Neural cell (in vitro differentiated cells): Measurements from ENCODE around the gene PTPN5. TPM values are rescaled to one million over a fixed set of nuclear protein-coding genes. Genes with fewer than 3 reads are reported as not detected.

Source experiments
- H2AFZ ChIP-seq: fragments of 200-600, 300-800 bp; sonication (generic), shearing (Covaris generic); 2 replicates; pipeline ENCODE4 v1.6.0; 2014; ENCODE audit warnings: low read depth, mild to moderate bottlenecking, antibody characterized with exemption, low read length, moderate library complexity
- H3F3A ChIP-seq: fragments of 200-600 bp; shearing (Covaris generic); 2 replicates; pipeline ENCODE4 v1.6.1; 2016; ENCODE audit warnings: mild to moderate bottlenecking, moderate library complexity, mixed read lengths, antibody characterized with exemption, low read length; ENCODE audit not compliant: insufficient read depth, poor library complexity, severe bottlenecking
- H3K27ac ChIP-seq: fragments of 200-600, 300-800 bp; sonication (generic), shearing (Covaris generic); 2 replicates; pipeline ENCODE4 v1.5.1; 2014; ENCODE audit warnings: mild to moderate bottlenecking, low read length, moderate library complexity
- H3K27me3 ChIP-seq: fragments of 300-800, 200-600 bp; sonication (generic), shearing (Covaris generic); 2 replicates; pipeline ENCODE4 v1.6.0; 2014; ENCODE audit warnings: mild to moderate bottlenecking, low read depth, low read length, moderate library complexity; ENCODE audit not compliant: insufficient read depth
- H3K36me3 ChIP-seq: fragments of 300-800, 200-600 bp; sonication (generic), shearing (Covaris generic); 2 replicates; pipeline ENCODE4 v1.5.1; 2014; ENCODE audit warnings: mild to moderate bottlenecking, antibody characterized with exemption, low read length, moderate library complexity; ENCODE audit not compliant: insufficient read depth
- H3K4me2 ChIP-seq: fragments of 300-800, 200-600 bp; sonication (generic), shearing (Covaris generic); 2 replicates; pipeline ENCODE4 v1.6.0; 2014; ENCODE audit warnings: mild to moderate bottlenecking, low read length
- H3K4me3 ChIP-seq: fragments of 300-800, 200-600 bp; sonication (generic), shearing (Covaris generic); 2 replicates; pipeline ENCODE4 v1.5.1; 2014; ENCODE audit warnings: mild to moderate bottlenecking, low read length, moderate library complexity
- H3K79me2 ChIP-seq: fragments of 200-600 bp; shearing (Covaris generic); replicated peaks from 2 replicates; pipeline ENCODE4 v1.6.0; 2014; ENCODE audit warnings: mild to moderate bottlenecking, low read length, moderate library complexity; ENCODE audit not compliant: insufficient read depth
- H3K9ac ChIP-seq: fragments of 300-800, 200-600 bp; sonication (generic), shearing (Covaris generic); 2 replicates; pipeline ENCODE4 v1.6.1; 2016; ENCODE audit warnings: mild to moderate bottlenecking, low read length, mixed read lengths
- H3K9me2 ChIP-seq: fragments of 200-600 bp; shearing (Covaris generic); 2 replicates; pipeline ENCODE4 v1.6.1; 2016; ENCODE audit warnings: mild to moderate bottlenecking, low read length, mixed read lengths; ENCODE audit not compliant: insufficient read depth
- H3K9me3 ChIP-seq: fragments of 200-600, 300-800 bp; sonication (generic), shearing (Covaris generic); 2 replicates; pipeline ENCODE4 v1.6.1; 2016; ENCODE audit warnings: mild to moderate bottlenecking, mixed run types, low read length, moderate library complexity, mixed read lengths
- H4K20me1 ChIP-seq: fragments of 200-600 bp; shearing (Covaris generic); 2 replicates; pipeline ENCODE4 v1.6.1; 2016; ENCODE audit warnings: mild to moderate bottlenecking, mixed run types; ENCODE audit not compliant: insufficient read depth
- EP300 ChIP-seq: fragments of 450-650 bp; conservative IDR thresholded peaks from 2 replicates; pipeline ENCODE4 v1.6.1; 2014; ENCODE audit warnings: antibody characterized with exemption, mild to moderate bottlenecking, moderate library complexity; ENCODE audit not compliant: poor library complexity, severe bottlenecking
- EZH2 ChIP-seq: fragments of 200-600, 300-800 bp; shearing (Covaris generic), sonication (generic); IDR thresholded peaks from 2 replicates; pipeline ENCODE4 v1.6.1; 2014; ENCODE audit warnings: antibody characterized with exemption, low read length, borderline replicate concordance, mild to moderate bottlenecking; ENCODE audit not compliant: insufficient read depth, poor library complexity, severe bottlenecking
- MXI1 ChIP-seq: fragments of 450-650 bp; conservative IDR thresholded peaks from 2 replicates; pipeline ENCODE4 v1.6.1; 2014; ENCODE audit warnings: antibody characterized with exemption, mild to moderate bottlenecking; ENCODE audit not compliant: poor library complexity, severe bottlenecking
- POLR2AphosphoS5 ChIP-seq: IDR thresholded peaks from 2 replicates; pipeline ENCODE4 v1.6.1; 2012
- RAD21 ChIP-seq: fragments of 450-650 bp; conservative IDR thresholded peaks from 2 replicates; pipeline ENCODE4 v1.6.1; 2014; ENCODE audit warnings: antibody characterized with exemption, mild to moderate bottlenecking, moderate library complexity
- SMC3 ChIP-seq: fragments of 450-650 bp; conservative IDR thresholded peaks from 2 replicates; pipeline ENCODE4 v1.6.1; 2014; ENCODE audit warnings: antibody characterized with exemption, mild to moderate bottlenecking, moderate library complexity; ENCODE audit not compliant: poor library complexity
- TAF1 ChIP-seq: IDR thresholded peaks from 2 replicates; pipeline ENCODE4 v1.6.1; 2012; ENCODE audit warnings: low read depth
- polyA plus RNA-seq: library from polyadenylated mRNA; depleted of rRNA; stranded (reverse); fragments of >200 nt; gene quantifications from 2 replicates; pipeline ENCODE4 v1.2.3, GENCODE V29; 2014
- TF ChIP-seq, protein P1 (sequence below): fragments of 450-650 bp; IDR thresholded peaks from 2 replicates; pipeline ENCODE4 v1.5.1; 2014; ENCODE audit warnings: antibody characterized with exemption, mild to moderate bottlenecking, moderate library complexity; ENCODE audit not compliant: poor library complexity, severe bottlenecking
- TF ChIP-seq, protein P2 (sequence below): IDR thresholded peaks from 2 replicates; pipeline ENCODE4 v1.6.1; 2012; ENCODE audit warnings: borderline replicate concordance

PTPN5 gene
- polyA plus RNA-seq, 1 donor from 2014 or later: 122 TPM

DNA sequence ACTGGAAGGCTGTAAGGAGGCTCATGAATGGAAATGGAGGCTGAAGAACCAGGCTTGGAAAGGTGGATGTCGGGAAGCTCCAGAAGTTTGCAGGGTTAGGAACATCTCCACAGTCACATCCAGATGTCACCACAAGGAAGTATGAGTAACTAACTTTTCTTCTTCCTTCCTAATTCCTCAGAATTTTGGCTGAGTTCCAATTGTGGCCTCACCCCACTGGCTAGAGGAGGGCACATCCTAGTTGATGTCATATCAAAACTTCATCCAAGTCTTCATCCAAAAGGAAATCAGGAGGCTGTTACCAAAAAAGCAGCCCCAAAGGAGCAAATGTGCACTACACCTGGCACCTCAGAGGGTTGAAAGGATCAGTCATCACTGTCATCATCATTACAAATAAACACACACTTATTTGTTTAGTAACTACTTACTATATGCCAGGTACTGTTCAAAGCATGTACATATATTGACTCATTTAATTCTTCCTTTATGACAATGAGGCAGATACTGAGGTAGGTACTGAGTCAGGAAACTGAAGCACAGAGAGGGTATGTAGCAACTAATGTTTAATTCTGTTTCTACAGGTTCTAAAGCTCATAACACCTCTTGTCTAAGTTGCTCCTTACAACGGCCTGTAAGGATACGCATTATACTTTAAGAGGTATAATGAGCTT, 7.3 kb upstream of the PTPN5 start:
- Histone ChIP-seq H3K27ac (no peak overlapping the region), H3K9me2 (no peaks in the 10 kb centered on the region), H3K27me3 (no peaks in the 10 kb centered on the region), H3K9me3 (no peaks in the 10 kb centered on the region), H3K79me2 (no peaks in the 10 kb centered on the region), H3K9ac (no peak overlapping the region), H3F3A (no peaks in the 10 kb centered on the region), H3K36me3 (no peaks in the 10 kb centered on the region), H3K4me3 (no peak overlapping the region), H4K20me1 (no peaks in the 10 kb centered on the region), H3K4me2 (no peak overlapping the region), H2AFZ (no peak overlapping the region)
- no peak for TF ChIP-seq EP300
- TF ChIP-seq TAF1: no peak
- no peak for TF ChIP-seq EZH2
- TF ChIP-seq POLR2AphosphoS5: no peak
- TF ChIP-seq SMC3: no peak
- TF ChIP-seq RAD21: no peak
- TF ChIP-seq, protein P1, sequence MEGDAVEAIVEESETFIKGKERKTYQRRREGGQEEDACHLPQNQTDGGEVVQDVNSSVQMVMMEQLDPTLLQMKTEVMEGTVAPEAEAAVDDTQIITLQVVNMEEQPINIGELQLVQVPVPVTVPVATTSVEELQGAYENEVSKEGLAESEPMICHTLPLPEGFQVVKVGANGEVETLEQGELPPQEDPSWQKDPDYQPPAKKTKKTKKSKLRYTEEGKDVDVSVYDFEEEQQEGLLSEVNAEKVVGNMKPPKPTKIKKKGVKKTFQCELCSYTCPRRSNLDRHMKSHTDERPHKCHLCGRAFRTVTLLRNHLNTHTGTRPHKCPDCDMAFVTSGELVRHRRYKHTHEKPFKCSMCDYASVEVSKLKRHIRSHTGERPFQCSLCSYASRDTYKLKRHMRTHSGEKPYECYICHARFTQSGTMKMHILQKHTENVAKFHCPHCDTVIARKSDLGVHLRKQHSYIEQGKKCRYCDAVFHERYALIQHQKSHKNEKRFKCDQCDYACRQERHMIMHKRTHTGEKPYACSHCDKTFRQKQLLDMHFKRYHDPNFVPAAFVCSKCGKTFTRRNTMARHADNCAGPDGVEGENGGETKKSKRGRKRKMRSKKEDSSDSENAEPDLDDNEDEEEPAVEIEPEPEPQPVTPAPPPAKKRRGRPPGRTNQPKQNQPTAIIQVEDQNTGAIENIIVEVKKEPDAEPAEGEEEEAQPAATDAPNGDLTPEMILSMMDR: no peak
- TF ChIP-seq, protein P2, sequence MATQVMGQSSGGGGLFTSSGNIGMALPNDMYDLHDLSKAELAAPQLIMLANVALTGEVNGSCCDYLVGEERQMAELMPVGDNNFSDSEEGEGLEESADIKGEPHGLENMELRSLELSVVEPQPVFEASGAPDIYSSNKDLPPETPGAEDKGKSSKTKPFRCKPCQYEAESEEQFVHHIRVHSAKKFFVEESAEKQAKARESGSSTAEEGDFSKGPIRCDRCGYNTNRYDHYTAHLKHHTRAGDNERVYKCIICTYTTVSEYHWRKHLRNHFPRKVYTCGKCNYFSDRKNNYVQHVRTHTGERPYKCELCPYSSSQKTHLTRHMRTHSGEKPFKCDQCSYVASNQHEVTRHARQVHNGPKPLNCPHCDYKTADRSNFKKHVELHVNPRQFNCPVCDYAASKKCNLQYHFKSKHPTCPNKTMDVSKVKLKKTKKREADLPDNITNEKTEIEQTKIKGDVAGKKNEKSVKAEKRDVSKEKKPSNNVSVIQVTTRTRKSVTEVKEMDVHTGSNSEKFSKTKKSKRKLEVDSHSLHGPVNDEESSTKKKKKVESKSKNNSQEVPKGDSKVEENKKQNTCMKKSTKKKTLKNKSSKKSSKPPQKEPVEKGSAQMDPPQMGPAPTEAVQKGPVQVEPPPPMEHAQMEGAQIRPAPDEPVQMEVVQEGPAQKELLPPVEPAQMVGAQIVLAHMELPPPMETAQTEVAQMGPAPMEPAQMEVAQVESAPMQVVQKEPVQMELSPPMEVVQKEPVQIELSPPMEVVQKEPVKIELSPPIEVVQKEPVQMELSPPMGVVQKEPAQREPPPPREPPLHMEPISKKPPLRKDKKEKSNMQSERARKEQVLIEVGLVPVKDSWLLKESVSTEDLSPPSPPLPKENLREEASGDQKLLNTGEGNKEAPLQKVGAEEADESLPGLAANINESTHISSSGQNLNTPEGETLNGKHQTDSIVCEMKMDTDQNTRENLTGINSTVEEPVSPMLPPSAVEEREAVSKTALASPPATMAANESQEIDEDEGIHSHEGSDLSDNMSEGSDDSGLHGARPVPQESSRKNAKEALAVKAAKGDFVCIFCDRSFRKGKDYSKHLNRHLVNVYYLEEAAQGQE: no peak

DNA sequence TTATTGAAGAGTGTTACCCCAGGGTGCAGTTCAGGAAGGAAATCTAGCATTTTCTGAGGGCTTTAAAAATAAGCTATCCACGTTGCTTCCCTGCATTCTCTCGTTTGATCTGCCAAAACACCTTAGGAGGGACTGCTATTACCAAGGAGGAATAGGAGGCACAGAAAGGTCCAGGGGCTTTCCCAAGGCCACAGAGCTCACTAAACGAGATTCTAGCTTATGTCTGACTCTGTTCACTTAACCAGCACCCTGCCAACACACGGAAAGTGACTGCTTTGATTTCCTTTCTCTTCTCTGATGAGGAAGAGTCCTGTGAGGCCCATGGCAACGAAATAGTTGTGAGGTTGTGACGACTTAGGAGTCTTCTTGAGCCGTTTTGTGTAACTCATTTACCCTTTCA, 3.4 kb upstream of the PTPN5 start:
- no peaks in the 10 kb centered on the region for H3K9me2 ChIP-seq
- no peaks in the 10 kb centered on the region for H3K36me3 ChIP-seq
- H3K79me2 ChIP-seq: no peaks in the 10 kb centered on the region
- no peak overlapping the region for H3K9ac ChIP-seq
- no peak overlapping the region for H2AFZ ChIP-seq
- H3K4me2 ChIP-seq: no peak overlapping the region
- no peaks in the 10 kb centered on the region for H3F3A ChIP-seq
- no peaks in the 10 kb centered on the region for H4K20me1 ChIP-seq
- TF ChIP-seq EP300: no peak
- no peak for TF ChIP-seq SMC3
- no peak for TF ChIP-seq EZH2
- TF ChIP-seq, protein P2: no peak
- TF ChIP-seq TAF1: no peak
- TF ChIP-seq POLR2AphosphoS5: no peak
- TF ChIP-seq RAD21: no peak
- no peak for TF ChIP-seq MXI1
- TF ChIP-seq, protein P1: no peak
- H3K9me3 ChIP-seq: no peaks in the 10 kb centered on the region
- H3K27me3 ChIP-seq: no peaks in the 10 kb centered on the region
- no peak overlapping the region for H3K4me3 ChIP-seq
- no peak overlapping the region for H3K27ac ChIP-seq
